H9 (cell line): ENCODE data around the gene CLIC6. TPM values are rescaled to one million over a fixed set of nuclear protein-coding genes. Genes with fewer than 3 reads are reported as not detected.

Source experiments
- DNase-seq: peaks from one replicate; pipeline ENCODE4 v3.0.0-alpha.2; 2017
- H2AFZ ChIP-seq: one replicate; pipeline ENCODE4 v1.6.1; 2013; ENCODE audit warnings: mild to moderate bottlenecking, low read length, control low read depth, moderate library complexity
- H2AK5ac ChIP-seq: 2 replicates; pipeline ENCODE4 v1.6.1; 2013; ENCODE audit warnings: low read length, control low read depth, mixed read lengths; ENCODE audit not compliant: insufficient read length
- H2BK120ac ChIP-seq: one replicate; pipeline ENCODE4 v1.6.1; 2013; ENCODE audit warnings: low read depth, mild to moderate bottlenecking, low read length, control low read depth, inconsistent platforms; ENCODE audit not compliant: poor library complexity, severe bottlenecking
- H2BK12ac ChIP-seq: 2 replicates; pipeline ENCODE4 v1.6.1; 2013; ENCODE audit warnings: low read length, control low read depth, mixed read lengths, low read depth; ENCODE audit not compliant: insufficient read length
- H2BK15ac ChIP-seq: 2 replicates; pipeline ENCODE4 v1.6.1; 2013; ENCODE audit warnings: low read depth, low read length, control low read depth
- H2BK20ac ChIP-seq: one replicate; pipeline ENCODE4 v1.6.1; 2013; ENCODE audit warnings: low read depth, mild to moderate bottlenecking, low read length, control low read depth, inconsistent platforms; ENCODE audit not compliant: poor library complexity, severe bottlenecking
- H2BK5ac ChIP-seq: 2 replicates; pipeline ENCODE4 v1.6.1; 2013; ENCODE audit warnings: low read length, control low read depth, mixed read lengths; ENCODE audit not compliant: insufficient read length
- H3K14ac ChIP-seq: 2 replicates; pipeline ENCODE4 v1.6.1; 2013; ENCODE audit warnings: low read length, control low read depth; ENCODE audit not compliant: insufficient read depth
- H3K18ac ChIP-seq: 2 replicates; pipeline ENCODE4 v1.6.1; 2013; ENCODE audit warnings: low read depth, mild to moderate bottlenecking, mixed read lengths, low read length, control low read depth; ENCODE audit not compliant: insufficient read length
- H3K23ac ChIP-seq: 2 replicates; pipeline ENCODE4 v1.6.1; 2013; ENCODE audit warnings: low read length, control low read depth, mixed read lengths, low read depth; ENCODE audit not compliant: insufficient read length
- H3K23me2 ChIP-seq: 2 replicates; pipeline ENCODE4 v1.6.1; 2013; ENCODE audit warnings: low read depth, mild to moderate bottlenecking, mixed read lengths, low read length, control low read depth; ENCODE audit not compliant: insufficient read length, poor library complexity, severe bottlenecking
- H3K27ac ChIP-seq: 2 replicates; pipeline ENCODE4 v1.5.1; 2013; ENCODE audit warnings: low read length, control low read depth, mixed read lengths, low read depth; ENCODE audit not compliant: insufficient read length
- H3K27me3 ChIP-seq: 2 replicates; pipeline ENCODE4 v1.6.1; 2013; ENCODE audit warnings: low read length, control low read depth, inconsistent platforms; ENCODE audit not compliant: insufficient read depth
- H3K4ac ChIP-seq: 2 replicates; pipeline ENCODE4 v1.6.1; 2013; ENCODE audit warnings: low read depth, mild to moderate bottlenecking, control low read depth, inconsistent platforms, low read length, moderate library complexity
- H3K4me1 ChIP-seq: 2 replicates; pipeline ENCODE4 v1.6.1; 2013; ENCODE audit warnings: low read length, control low read depth, inconsistent platforms; ENCODE audit not compliant: insufficient read depth
- H3K4me2 ChIP-seq: 2 replicates; pipeline ENCODE4 v1.6.1; 2013; ENCODE audit warnings: low read length, control low read depth, mixed read lengths; ENCODE audit not compliant: insufficient read length, insufficient read depth
- H3K56ac ChIP-seq: 2 replicates; pipeline ENCODE4 v1.6.1; 2013; ENCODE audit warnings: low read depth, mild to moderate bottlenecking, mixed read lengths, low read length, control low read depth; ENCODE audit not compliant: insufficient read length
- H3K79me1 ChIP-seq: 2 replicates; pipeline ENCODE4 v1.6.1; 2013; ENCODE audit warnings: low read depth, mild to moderate bottlenecking, moderate library complexity, low read length, control low read depth, inconsistent platforms; ENCODE audit not compliant: insufficient read depth, poor library complexity, severe bottlenecking
- H3K79me2 ChIP-seq: 2 replicates; pipeline ENCODE4 v1.6.1; 2013; ENCODE audit warnings: low read length, control low read depth, inconsistent platforms; ENCODE audit not compliant: insufficient read depth
- H3K9ac ChIP-seq: 2 replicates; pipeline ENCODE4 v1.6.1; 2013; ENCODE audit warnings: low read length, control low read depth, mixed read lengths; ENCODE audit not compliant: insufficient read length; ENCODE audit errors: extremely low read depth
- H3K9me3 ChIP-seq: one replicate; pipeline ENCODE4 v1.6.1; 2013; ENCODE audit warnings: low read depth, low read length, inconsistent platforms; ENCODE audit not compliant: control insufficient read depth
- H3T11ph ChIP-seq: one replicate; pipeline ENCODE4 v1.6.1; 2013; ENCODE audit warnings: mild to moderate bottlenecking, low read length, control low read depth, inconsistent platforms
- H4K20me1 ChIP-seq: one replicate; pipeline ENCODE4 v1.6.1; 2013; ENCODE audit not compliant: control insufficient read depth, insufficient read length, insufficient read depth
- H4K5ac ChIP-seq: 2 replicates; pipeline ENCODE4 v1.6.1; 2013; ENCODE audit warnings: low read depth, mild to moderate bottlenecking, mixed read lengths, low read length, control low read depth; ENCODE audit not compliant: insufficient read length
- H4K8ac ChIP-seq: replicated peaks from 2 replicates; pipeline ENCODE4 v1.6.1; 2013; ENCODE audit warnings: low read length, control low read depth, mixed read lengths, low read depth; ENCODE audit not compliant: insufficient read length
- H4K91ac ChIP-seq: 2 replicates; pipeline ENCODE4 v1.6.1; 2013; ENCODE audit warnings: low read depth, mild to moderate bottlenecking, moderate library complexity, mixed read lengths, low read length, control low read depth; ENCODE audit not compliant: insufficient read length
- H3K27ac Mint-ChIP-seq, 3 experiments: 2 replicates in 2 of 3; 3 replicates in 1 of 3; pipeline ENCODE4 v1.8.0; 2020 to 2021; ENCODE audit warnings: mixed read lengths in 3 of 3, mild to moderate bottlenecking in 1 of 3, moderate library complexity in 1 of 3
- H3K27me3 Mint-ChIP-seq: 2 replicates; pipeline ENCODE4 v1.8.0; 2021; ENCODE audit warnings: low read depth, mild to moderate bottlenecking, moderate library complexity, mixed read lengths
- H3K36me3 Mint-ChIP-seq, 3 experiments: 2 replicates in 2 of 3; 3 replicates in 1 of 3; pipeline ENCODE4 v1.8.0; 2020 to 2021; ENCODE audit warnings: low read depth in 3 of 3, mixed read lengths in 3 of 3; ENCODE audit not compliant: insufficient read depth in 1 of 3
- H3K4me1 Mint-ChIP-seq, 2 experiments: 2 replicates each; pipeline ENCODE4 v1.8.0; 2020; ENCODE audit warnings: mixed read lengths in 2 of 2
- H3K4me3 Mint-ChIP-seq, 2 experiments: 2 replicates in 1 of 2; 3 replicates in 1 of 2; pipeline ENCODE4 v1.8.0; 2020 to 2021; ENCODE audit warnings: mild to moderate bottlenecking in 2 of 2, mixed read lengths in 2 of 2, moderate library complexity in 1 of 2
- H3K9me3 Mint-ChIP-seq, 2 experiments: 2 replicates in 1 of 2; 3 replicates in 1 of 2; pipeline ENCODE4 v1.8.0; 2020; ENCODE audit warnings: mild to moderate bottlenecking in 2 of 2, mixed read lengths in 2 of 2, moderate library complexity in 1 of 2
- CTCF ChIP-seq: fragments of 200-600 bp; sonication (generic); conservative IDR thresholded peaks from 3 replicates; pipeline ENCODE4 v1.8.0; 2021; ENCODE audit warnings: antibody characterized with exemption, mild to moderate bottlenecking
- WGBS: extraction: QIAGEN DNeasy Blood & Tissue Kit; methylation state at CpG from one replicate; pipeline ENCODE4 v1.1.7; 2013; ENCODE audit warnings: missing lambda C conversion rate, low lambda C conversion rate, mixed read lengths; ENCODE audit not compliant: insufficient read length; ENCODE audit errors: extremely low coverage; 5-methylcytosine and 5-hydroxymethylcytosine counted together
- total RNA-seq: library from RNA; stranded (reverse); gene quantifications from 2 replicates; pipeline ENCODE4 v1.2.1, GENCODE V29; 2021

Gene CLIC6
- total RNA-seq, 1 experiment from 2014 or later = 1.3 TPM

DNA sequence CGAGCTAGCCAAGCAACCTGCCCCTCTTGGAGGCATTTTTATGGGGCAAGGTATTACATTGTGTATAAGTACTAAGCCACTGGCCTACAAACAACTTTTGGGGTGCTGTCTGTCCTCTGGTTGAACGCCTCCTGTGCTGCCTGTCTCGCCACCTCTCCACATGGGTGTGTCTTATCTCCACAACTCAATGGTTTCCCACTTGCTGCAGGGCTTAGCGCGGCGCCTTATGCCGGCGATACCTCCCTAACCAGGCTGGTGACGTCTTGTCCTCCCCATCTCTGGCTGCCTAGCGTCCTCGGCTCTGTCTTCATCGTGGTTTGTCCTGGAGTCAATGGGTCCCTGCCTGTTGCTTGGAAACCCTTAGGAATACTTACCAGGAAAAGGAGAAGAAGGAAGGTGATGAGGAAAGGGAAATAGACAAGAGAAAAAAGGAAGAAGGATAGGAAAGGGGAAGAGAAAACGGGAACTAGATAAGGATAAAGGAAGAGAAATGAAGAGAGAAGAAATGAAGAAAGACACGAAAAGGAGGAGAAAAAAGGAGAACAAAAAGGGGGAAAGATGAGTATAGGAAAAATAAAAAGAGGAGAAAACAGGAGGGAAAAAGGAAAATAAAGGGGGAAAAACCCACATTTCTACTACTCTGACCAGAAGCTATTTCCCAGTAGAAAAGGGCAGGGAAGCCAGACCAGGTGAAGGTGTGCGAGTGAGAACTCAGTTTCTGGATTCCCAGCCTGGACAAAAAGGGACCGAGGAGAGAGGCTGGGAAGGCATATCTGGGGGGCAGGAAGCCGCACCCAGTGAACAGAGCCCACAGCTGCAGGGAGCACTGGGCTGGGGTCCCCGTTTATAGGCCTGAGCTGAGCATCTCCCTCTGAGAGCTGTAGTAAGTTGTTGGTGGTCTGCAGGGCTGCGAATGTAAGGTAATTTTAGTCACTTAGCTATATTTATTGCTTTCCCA, 86.2 kb downstream of the CLIC6 start:
- no peak overlapping the region for H3K56ac ChIP-seq
- no peak overlapping the region for H3K18ac ChIP-seq
- H4K91ac ChIP-seq = no peak overlapping the region
- no peaks in the 10 kb centered on the region for H3K79me1 ChIP-seq
- no peak overlapping the region for H3K23ac ChIP-seq
- peaks cover 3% of the 10 kb centered on the region for H3K27me3 Mint-ChIP-seq
- H3K27ac Mint-ChIP-seq = 0 out of 7 replicates have a peak overlapping the region, but pooled peaks of 1 of the 3 experiments have one; percentile 6
- no peaks in the 10 kb centered on the region for H3K4me1 ChIP-seq
- no peak overlapping the region for H2AFZ ChIP-seq
- H3K14ac ChIP-seq = no peak overlapping the region
- H3K4me2 ChIP-seq = no peak overlapping the region
- H3K36me3 Mint-ChIP-seq = no peaks in the 10 kb centered on the region
- no peak overlapping the region for H3K4ac ChIP-seq
- H2AK5ac ChIP-seq = no peak overlapping the region
- no peak overlapping the region for H4K5ac ChIP-seq
- no peaks in the 10 kb centered on the region for H3K23me2 ChIP-seq
- no peaks in the 10 kb centered on the region for H3K27me3 ChIP-seq
- no peaks in the 10 kb centered on the region; a peak in 1 of 5 replicates for H3K9me3 Mint-ChIP-seq
- no peak for DNase-seq
- no peak overlapping the region for H2BK15ac ChIP-seq
- 100% methylated on average over 2 of the region's 19 CpGs for WGBS
- no peak for TF ChIP-seq CTCF
- H3K4me3 Mint-ChIP-seq = no peak overlapping the region
- H3K9me3 ChIP-seq = no peaks in the 10 kb centered on the region
- H2BK120ac ChIP-seq = no peak overlapping the region
- H3K9ac ChIP-seq = no peak overlapping the region
- H4K20me1 ChIP-seq = no peaks in the 10 kb centered on the region
- H2BK20ac ChIP-seq = no peak overlapping the region
- H3T11ph ChIP-seq = no peak overlapping the region
- H2BK12ac ChIP-seq = no peak overlapping the region
- no peak overlapping the region for H2BK5ac ChIP-seq
- H3K4me1 Mint-ChIP-seq = no peaks in the 10 kb centered on the region
- H3K79me2 ChIP-seq = no peaks in the 10 kb centered on the region
- no peak overlapping the region for H3K27ac ChIP-seq
- H4K8ac ChIP-seq = no peak overlapping the region
